Measurements from ENCODE around the gene OR5P2. TPM values are rescaled to one million over a fixed set of nuclear protein-coding genes. Genes with fewer than 3 reads are reported as not detected.

The OR5P2 gene
- total and polyA plus RNA-seq, 2 experiments from 2014 or later: 1.3 TPM; not detected in 1

Other genes starting within 250 kb of the OR5P2 start
- 30.3 and 40.9 TPM in 2 replicates for gene CYB5R2, start 123.4 kb downstream of the OR5P2 start, total RNA-seq (2014; rRNA removed; shearing (Covaris generic))
- gene CYB5R2, start 123.4 kb downstream of the OR5P2 start, polyA plus RNA-seq (2016; fragmentation: Nextera tagmentation; extraction: Ambion mirVana): 48.9 and 56.2 TPM in 2 replicates
- 0.31 and 0.42 TPM in 2 replicates for gene OVCH2, start 90.5 kb downstream of the OR5P2 start, total RNA-seq (2014; rRNA removed; shearing (Covaris generic))
- gene OVCH2, start 90.5 kb downstream of the OR5P2 start, polyA plus RNA-seq (2016; fragmentation: Nextera tagmentation; extraction: Ambion mirVana): 0.33 and 1.3 TPM in 2 replicates
- gene OR5P3, start 33.9 kb upstream of the OR5P2 start, total RNA-seq (2014; rRNA removed; shearing (Covaris generic)): 0.58 and 3.5 TPM in 2 replicates
- gene OR5P3, start 33.9 kb upstream of the OR5P2 start, polyA plus RNA-seq (2016; fragmentation: Nextera tagmentation; extraction: Ambion mirVana): not detected in 2 replicates
- not detected in 2 replicates for gene OR10A6, start 134.3 kb upstream of the OR5P2 start, total RNA-seq (2014; rRNA removed; shearing (Covaris generic))
- gene OR10A6, start 134.3 kb upstream of the OR5P2 start, polyA plus RNA-seq (2016; fragmentation: Nextera tagmentation; extraction: Ambion mirVana): 0.09 and 0.23 TPM in 2 replicates
- 0.14 TPM in 1 of 2 replicates, not detected in the other for gene OR10A3, start 144.8 kb upstream of the OR5P2 start, total RNA-seq (2014; rRNA removed; shearing (Covaris generic))
- gene OR10A3, start 144.8 kb upstream of the OR5P2 start, polyA plus RNA-seq (2016; fragmentation: Nextera tagmentation; extraction: Ambion mirVana): 0.28 and 0.52 TPM in 2 replicates
- gene NLRP10, start 168.5 kb upstream of the OR5P2 start, total RNA-seq (2014; rRNA removed; shearing (Covaris generic)): 2.7 and 4.3 TPM in 2 replicates
- gene NLRP10, start 168.5 kb upstream of the OR5P2 start, polyA plus RNA-seq (2016; fragmentation: Nextera tagmentation; extraction: Ambion mirVana): 0.56 and 1.1 TPM in 2 replicates
- 351 and 555 TPM in 2 replicates for gene EIF3F, start 190.4 kb upstream of the OR5P2 start, total RNA-seq (2014; rRNA removed; shearing (Covaris generic))
- 235 and 237 TPM in 2 replicates for gene EIF3F, start 190.4 kb upstream of the OR5P2 start, polyA plus RNA-seq (2016; fragmentation: Nextera tagmentation; extraction: Ambion mirVana)

Data from GM23338 (cell line).